WTC11 (cell line): Measurements from ENCODE around the gene CABCOCO1. TPM values are rescaled to one million over a fixed set of nuclear protein-coding genes. Genes with fewer than 3 reads are reported as not detected.
A peak's percentile ranks its signal among the peaks of the same experiment; 100 is the strongest.

ENCODE experiments used
- ATAC-seq: fragments of 200-7000 bp; cut with Tn5 transposase; 2 replicates; pipeline ENCODE4 v1.10.0; 2021; ENCODE audit warnings: mild to moderate bottlenecking, moderate library complexity
- CTCF ChIA-PET: fragments of 300-600 bp; sonication (Branson Sonifier 250); formaldehyde crosslinking; loops from one replicate; lab custom pipeline; 2021; ENCODE audit warnings: antibody characterized with exemption; lab: Charles Lee
- POLR2A ChIA-PET: fragments of 350-600 bp; sonication (Branson Sonifier 250); formaldehyde crosslinking; loops from one replicate; lab custom pipeline; 2021; ENCODE audit warnings: antibody characterized with exemption; lab: Charles Lee
- DNase-seq: peaks from one replicate; pipeline ENCODE4 v3.0.0; 2021; ENCODE audit warnings: low spot score
- H3K27ac Mint-ChIP-seq: 2 replicates; pipeline ENCODE4 v1.8.0; 2021; ENCODE audit warnings: mixed read lengths
- H3K27me3 Mint-ChIP-seq: 2 replicates; pipeline ENCODE4 v1.8.0; 2021; ENCODE audit warnings: low read depth, mild to moderate bottlenecking, moderate library complexity, mixed read lengths
- H3K36me3 Mint-ChIP-seq: 2 replicates; pipeline ENCODE4 v1.8.0; 2021; ENCODE audit warnings: mixed read lengths
- H3K4me1 Mint-ChIP-seq: 2 replicates; pipeline ENCODE4 v1.8.0; 2022; ENCODE audit warnings: mixed read lengths
- H3K4me3 Mint-ChIP-seq: 2 replicates; pipeline ENCODE4 v1.8.0; 2021; ENCODE audit warnings: mild to moderate bottlenecking, moderate library complexity, mixed read lengths
- H3K9me3 Mint-ChIP-seq: 2 replicates; pipeline ENCODE4 v1.8.0; 2021; ENCODE audit warnings: mixed read lengths
- EMX1 ChIP-seq: fragments of 250-450 bp; sonication (Bioruptor Pico); IDR thresholded peaks from 2 replicates; pipeline ENCODE4 v1.8.0; 2021; ENCODE audit warnings: mild to moderate bottlenecking
- GABPB1 ChIP-seq: sonication (generic); formaldehyde crosslinking; IDR thresholded peaks from 2 replicates; pipeline ENCODE4 v1.8.1; 2023; ENCODE audit warnings: mild to moderate bottlenecking, missing genetic modification reagents
- GRHL2 ChIP-seq: fragments of 250-450 bp; sonication (Bioruptor Pico); IDR thresholded peaks from 2 replicates; pipeline ENCODE4 v1.8.0; 2022; ENCODE audit warnings: mild to moderate bottlenecking, moderate library complexity; ENCODE audit not compliant: insufficient replicate concordance, severe bottlenecking
- IRF2 ChIP-seq: sonication (generic); formaldehyde crosslinking; IDR thresholded peaks from 2 replicates; pipeline ENCODE4 v1.8.0; 2022; ENCODE audit warnings: low read depth, missing genetic modification reagents, borderline replicate concordance
- NFYB ChIP-seq: sonication (generic); formaldehyde crosslinking; conservative IDR thresholded peaks from 2 replicates; pipeline ENCODE4 v1.8.0; 2022; ENCODE audit warnings: low read depth, missing genetic modification reagents
- PRRX2 ChIP-seq: fragments of 250-450 bp; sonication (Bioruptor Pico); IDR thresholded peaks from 2 replicates; pipeline ENCODE4 v1.8.0; 2021; ENCODE audit warnings: mild to moderate bottlenecking
- SMAD4 ChIP-seq: sonication (generic); formaldehyde crosslinking; IDR thresholded peaks from 2 replicates; pipeline ENCODE4 v1.8.0; 2022; ENCODE audit warnings: mild to moderate bottlenecking, missing genetic modification reagents
- ZBTB21 ChIP-seq: sonication (generic); formaldehyde crosslinking; IDR thresholded peaks from 2 replicates; pipeline ENCODE4 v1.8.1; 2023; ENCODE audit warnings: mild to moderate bottlenecking, missing genetic modification reagents, borderline replicate concordance
- ZNF396 ChIP-seq: fragments of 250-450 bp; sonication (Bioruptor Pico); IDR thresholded peaks from 2 replicates; pipeline ENCODE4 v1.8.0; 2021; ENCODE audit warnings: mild to moderate bottlenecking, moderate library complexity, borderline replicate concordance
- ZNF671 ChIP-seq: fragments of 250-450 bp; sonication (Bioruptor Pico); IDR thresholded peaks from 2 replicates; pipeline ENCODE4 v1.8.0; 2021; ENCODE audit warnings: mild to moderate bottlenecking
- total RNA-seq: library from RNA; stranded (reverse); gene quantifications from 3 replicates; pipeline ENCODE4 v1.2.3, GENCODE V29; 2021
- TF ChIP-seq, protein P1 (sequence below): sonication (generic); formaldehyde crosslinking; IDR thresholded peaks from 2 replicates; pipeline ENCODE4 v1.8.1; 2022; ENCODE audit warnings: low read depth, mild to moderate bottlenecking, moderate library complexity, missing genetic modification reagents, borderline replicate concordance
- TF ChIP-seq, protein P2 (sequence below): sonication (generic); formaldehyde crosslinking; IDR thresholded peaks from 2 replicates; pipeline ENCODE4 v1.8.1; 2022; ENCODE audit warnings: mild to moderate bottlenecking, moderate library complexity, missing genetic modification reagents
- TF ChIP-seq, protein P3 (sequence below): sonication (generic); formaldehyde crosslinking; IDR thresholded peaks from 2 replicates; pipeline ENCODE4 v1.8.1; 2023; ENCODE audit warnings: mild to moderate bottlenecking, missing genetic modification reagents, moderate library complexity
- TF ChIP-seq, protein P4 (sequence below): fragments of 250-450 bp; sonication (Bioruptor Pico); IDR thresholded peaks from 2 replicates; pipeline ENCODE4 v1.9.0; 2021; ENCODE audit warnings: mild to moderate bottlenecking

The CABCOCO1 gene
- total RNA-seq, 1 experiment from 2014 or later, result not detected

DNA sequence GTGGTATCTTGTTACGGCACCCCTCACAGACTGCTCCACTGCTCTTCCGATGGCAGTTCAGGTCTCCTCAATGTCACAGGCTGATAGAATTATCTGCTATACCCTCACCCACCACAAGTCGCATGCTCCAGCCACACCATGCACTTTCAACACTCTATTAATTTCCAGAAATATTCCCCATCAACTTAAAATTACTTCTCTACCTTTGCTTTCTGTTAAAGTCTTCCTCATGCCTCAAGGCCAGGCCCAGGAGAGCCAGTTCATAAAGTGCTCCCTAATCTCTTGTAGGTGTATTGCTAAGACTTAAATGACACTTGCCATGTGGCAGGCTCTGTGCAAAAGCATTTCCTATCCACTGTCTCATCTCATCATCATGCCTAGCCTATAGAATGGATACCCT, 132.8 kb downstream of the CABCOCO1 start:
- no peaks in the 10 kb centered on the region for H3K36me3 Mint-ChIP-seq
- DNase-seq (no peak), ATAC-seq (peak; percentile 98)
- POLR2A ChIA-PET, result no interaction called here
- TF ChIP-seq, protein P1, sequence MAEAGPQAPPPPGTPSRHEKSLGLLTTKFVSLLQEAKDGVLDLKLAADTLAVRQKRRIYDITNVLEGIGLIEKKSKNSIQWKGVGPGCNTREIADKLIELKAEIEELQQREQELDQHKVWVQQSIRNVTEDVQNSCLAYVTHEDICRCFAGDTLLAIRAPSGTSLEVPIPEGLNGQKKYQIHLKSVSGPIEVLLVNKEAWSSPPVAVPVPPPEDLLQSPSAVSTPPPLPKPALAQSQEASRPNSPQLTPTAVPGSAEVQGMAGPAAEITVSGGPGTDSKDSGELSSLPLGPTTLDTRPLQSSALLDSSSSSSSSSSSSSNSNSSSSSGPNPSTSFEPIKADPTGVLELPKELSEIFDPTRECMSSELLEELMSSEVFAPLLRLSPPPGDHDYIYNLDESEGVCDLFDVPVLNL (CRISPR knock-in tag), result no peak
- no peak for TF ChIP-seq IRF2 (CRISPR knock-in tag)
- no peaks in the 10 kb centered on the region for H3K4me1 Mint-ChIP-seq
- CTCF ChIA-PET, result no interaction called here
- H3K4me3 Mint-ChIP-seq, result no peak overlapping the region
- H3K27me3 Mint-ChIP-seq, result no peaks in the 10 kb centered on the region
- H3K9me3 Mint-ChIP-seq, result no peaks in the 10 kb centered on the region
- no peak overlapping the region for H3K27ac Mint-ChIP-seq

DNA sequence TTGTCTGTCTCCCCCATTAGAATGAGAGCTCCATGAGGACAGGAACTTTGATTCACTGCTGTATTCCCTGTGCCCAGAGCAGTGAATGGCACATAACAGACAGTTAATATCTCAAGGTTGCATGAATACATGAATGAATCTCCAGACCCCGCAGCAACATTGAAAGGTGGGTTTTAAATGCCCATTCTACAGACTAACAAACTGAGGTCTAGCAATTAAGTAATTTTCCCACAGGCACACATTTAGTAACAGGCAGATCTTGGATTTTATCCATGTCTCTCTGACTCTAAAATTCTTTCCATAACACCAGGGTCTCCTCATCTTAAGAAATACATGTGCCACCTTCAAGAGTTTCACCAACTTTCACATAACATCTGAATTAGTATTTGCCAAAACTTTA, 134.1 kb downstream of the CABCOCO1 start:
- Mint-ChIP-seq H3K4me1 (no peaks in the 10 kb centered on the region), H3K36me3 (no peaks in the 10 kb centered on the region), H3K27ac (no peak overlapping the region), H3K9me3 (no peaks in the 10 kb centered on the region), H3K4me3 (no peak overlapping the region), H3K27me3 (no peaks in the 10 kb centered on the region)
- ATAC-seq (no peak), DNase-seq (no peak)
- ChIA-PET CTCF (interaction anchor here (0.7 kb wide), 1 partner anchor 12 kb away, joined by 3 read pairs; no protein-coding TSS in a partner anchor), POLR2A (no interaction called here)
- TF ChIP-seq EMX1 (CRISPR knock-in tag), result no peak
- TF ChIP-seq, protein P1 (CRISPR knock-in tag), result no peak
- no peak for TF ChIP-seq ZNF396 (CRISPR knock-in tag)
- TF ChIP-seq SMAD4 (CRISPR knock-in tag), result no peak
- TF ChIP-seq, protein P2, sequence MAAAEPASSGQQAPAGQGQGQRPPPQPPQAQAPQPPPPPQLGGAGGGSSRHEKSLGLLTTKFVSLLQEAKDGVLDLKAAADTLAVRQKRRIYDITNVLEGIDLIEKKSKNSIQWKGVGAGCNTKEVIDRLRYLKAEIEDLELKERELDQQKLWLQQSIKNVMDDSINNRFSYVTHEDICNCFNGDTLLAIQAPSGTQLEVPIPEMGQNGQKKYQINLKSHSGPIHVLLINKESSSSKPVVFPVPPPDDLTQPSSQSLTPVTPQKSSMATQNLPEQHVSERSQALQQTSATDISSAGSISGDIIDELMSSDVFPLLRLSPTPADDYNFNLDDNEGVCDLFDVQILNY (CRISPR knock-in tag), result no peak

DNA sequence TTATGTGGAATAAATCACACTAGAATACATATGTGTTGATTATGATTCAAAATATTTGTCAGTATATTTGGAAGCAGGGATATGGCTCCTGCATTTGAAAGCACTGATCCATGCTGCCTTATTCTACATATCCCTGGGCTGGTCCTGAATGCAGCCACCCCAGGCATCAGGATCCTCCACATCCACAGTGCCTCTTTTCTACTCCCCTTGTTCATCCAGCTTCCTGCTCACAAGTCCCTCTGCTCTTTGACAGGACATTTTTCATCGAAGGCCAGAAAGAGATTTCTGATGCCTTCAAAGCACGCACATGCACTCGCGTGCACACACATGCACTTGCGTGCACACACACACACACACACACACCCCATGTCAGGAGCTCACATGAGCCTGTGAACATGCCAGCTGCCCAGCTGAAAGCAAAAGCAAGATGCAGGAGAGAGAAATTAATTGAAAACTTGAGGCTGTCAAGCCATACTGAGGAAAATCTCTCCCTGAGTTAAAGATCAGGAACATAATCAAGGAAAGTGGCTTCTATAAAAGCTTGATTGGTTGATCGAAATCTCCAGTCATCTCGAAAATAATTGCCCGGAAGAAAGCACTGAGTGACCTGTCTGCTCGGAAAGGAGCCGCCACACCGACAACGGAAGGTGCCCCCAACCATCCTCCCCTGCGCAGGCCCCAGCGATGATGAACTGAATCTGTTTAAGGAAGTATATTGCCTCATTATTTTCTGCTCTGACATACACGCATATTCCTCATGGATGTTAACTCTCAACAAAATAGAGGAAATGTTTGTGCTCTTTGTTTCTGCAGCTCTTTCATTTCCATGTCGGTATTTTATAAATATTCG, 134.8 kb downstream of the CABCOCO1 start:
- no peaks in the 10 kb centered on the region for H3K9me3 Mint-ChIP-seq
- H3K27me3 Mint-ChIP-seq, result no peaks in the 10 kb centered on the region
- no peaks in the 10 kb centered on the region for H3K4me1 Mint-ChIP-seq
- DNase-seq, result no peak
- POLR2A ChIA-PET, result interaction anchor here (0.7 kb wide), 1 partner anchor 177 kb away, joined by 3 read pairs; no protein-coding TSS in a partner anchor
- CTCF ChIA-PET, result no interaction called here
- H3K36me3 Mint-ChIP-seq, result no peaks in the 10 kb centered on the region
- TF ChIP-seq PRRX2 (CRISPR knock-in tag) (no peak), ZBTB21 (CRISPR knock-in tag) (no peak), NFYB (CRISPR knock-in tag) (no peak), GRHL2 (no peak), GABPB1 (CRISPR knock-in tag) (no peak), ZNF671 (CRISPR knock-in tag) (no peak)
- TF ChIP-seq, protein P3, sequence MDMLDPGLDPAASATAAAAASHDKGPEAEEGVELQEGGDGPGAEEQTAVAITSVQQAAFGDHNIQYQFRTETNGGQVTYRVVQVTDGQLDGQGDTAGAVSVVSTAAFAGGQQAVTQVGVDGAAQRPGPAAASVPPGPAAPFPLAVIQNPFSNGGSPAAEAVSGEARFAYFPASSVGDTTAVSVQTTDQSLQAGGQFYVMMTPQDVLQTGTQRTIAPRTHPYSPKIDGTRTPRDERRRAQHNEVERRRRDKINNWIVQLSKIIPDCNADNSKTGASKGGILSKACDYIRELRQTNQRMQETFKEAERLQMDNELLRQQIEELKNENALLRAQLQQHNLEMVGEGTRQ (CRISPR knock-in tag), result no peak
- TF ChIP-seq, protein P4, sequence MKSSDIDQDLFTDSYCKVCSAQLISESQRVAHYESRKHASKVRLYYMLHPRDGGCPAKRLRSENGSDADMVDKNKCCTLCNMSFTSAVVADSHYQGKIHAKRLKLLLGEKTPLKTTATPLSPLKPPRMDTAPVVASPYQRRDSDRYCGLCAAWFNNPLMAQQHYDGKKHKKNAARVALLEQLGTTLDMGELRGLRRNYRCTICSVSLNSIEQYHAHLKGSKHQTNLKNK, result no peak
- TF ChIP-seq, all 79 proteins: peak for 0
- H3K27ac Mint-ChIP-seq, result no peak overlapping the region
- ATAC-seq, result no peak
- H3K4me3 Mint-ChIP-seq, result no peak overlapping the region
